ENCODE results near the gene STX2. TPM values are rescaled to one million over a fixed set of nuclear protein-coding genes. Genes with fewer than 3 reads are reported as not detected.
"Not testable (repeated sequence)": the region's sequence is repeated elsewhere in the genome, so short reads cannot be mapped to it uniquely, and the experiment has no call there.

Gene STX2
- total RNA-seq, 6 experiments from 2014 or later: 31.4 to 39.4 (median 34.5) TPM

GRCh38 chr12:130754234-130754901 lies 84.7 kb downstream of the STX2 start:
- no peaks in the 10 kb centered on the region for H3K36me3 Mint-ChIP-seq (ENCODE audit: low read depth)
- no peak overlapping the region for H3K27ac Mint-ChIP-seq
- no peak for TF ChIP-seq CTCF (IDR thresholded peaks at IDR 0.05)

GRCh38 chr12:130752692-130753230 lies 86.3 kb downstream of the STX2 start:
- no peak for DNase-seq
- TF ChIP-seq CTCF (IDR thresholded peaks at IDR 0.05): no peak

More at GRCh38 chr12:130754234-130754901, 84.7 kb downstream of the STX2 start:
- Mint-ChIP-seq H3K27me3 (ENCODE audit: insufficient read depth) (peaks cover 3% of the 10 kb centered on the region; the same call in 1 of the 2 replicates), H3K4me1 (ENCODE audit: low read depth) (no peaks in the 10 kb centered on the region), H3K4me3 (no peak overlapping the region), H3K9me3 (peaks cover 4% of the 10 kb centered on the region; the same call in 1 of the 2 replicates)
- DNase-seq: no peak

GRCh38 chr12:130752037-130752436 lies 87.0 kb downstream of the STX2 start:
- not testable (repeated sequence) for H3K27ac Mint-ChIP-seq; H3K36me3 Mint-ChIP-seq (ENCODE audit: low read depth); DNase-seq; H3K27me3 Mint-ChIP-seq (ENCODE audit: insufficient read depth); H3K4me1 Mint-ChIP-seq (ENCODE audit: low read depth); H3K4me3 Mint-ChIP-seq; H3K9me3 Mint-ChIP-seq

More at GRCh38 chr12:130752692-130753230, 86.3 kb downstream of the STX2 start:
- Mint-ChIP-seq H3K9me3 (peaks cover 4% of the 10 kb centered on the region; the same call in 1 of the 2 replicates), H3K27ac (no peak overlapping the region), H3K27me3 (ENCODE audit: insufficient read depth) (peaks cover 3% of the 10 kb centered on the region; the same call in 1 of the 2 replicates), H3K4me1 (ENCODE audit: low read depth) (no peaks in the 10 kb centered on the region), H3K36me3 (ENCODE audit: low read depth) (no peaks in the 10 kb centered on the region), H3K4me3 (no peak overlapping the region)

GRCh38 chr12:130748786-130749185 lies 90.3 kb downstream of the STX2 start:
- no peak overlapping the region for H3K27ac Mint-ChIP-seq
- no peak for TF ChIP-seq CTCF (IDR thresholded peaks at IDR 0.05)
- no peaks in the 10 kb centered on the region for H3K27me3 Mint-ChIP-seq (ENCODE audit: insufficient read depth)
- H3K4me3 Mint-ChIP-seq: no peak overlapping the region
- no peaks in the 10 kb centered on the region for H3K4me1 Mint-ChIP-seq (ENCODE audit: low read depth)
- DNase-seq: no peak
- H3K9me3 Mint-ChIP-seq: no peaks in the 10 kb centered on the region
- H3K36me3 Mint-ChIP-seq (ENCODE audit: low read depth): no peaks in the 10 kb centered on the region

GRCh38 chr12:130747867-130748740 lies 90.9 kb downstream of the STX2 start:
- Mint-ChIP-seq H3K36me3 (ENCODE audit: low read depth) (no peaks in the 10 kb centered on the region), H3K4me1 (ENCODE audit: low read depth) (no peaks in the 10 kb centered on the region), H3K9me3 (no peaks in the 10 kb centered on the region), H3K27ac (no peak overlapping the region), H3K27me3 (ENCODE audit: insufficient read depth) (no peaks in the 10 kb centered on the region), H3K4me3 (no peak overlapping the region)
- peak; percentile 89 for TF ChIP-seq CTCF (IDR thresholded peaks at IDR 0.05)
- peak; percentile 46 for DNase-seq
